Hippocampal formation (tissue), 2 donors: ENCODE data around the gene KCNIP4.
"Not testable (repeated sequence)": the region's sequence is repeated elsewhere in the genome, so short reads cannot be mapped to it uniquely, and the experiment has no call there.

Source experiments
- DNase-seq, 2 donors: peaks; one replicate each; lab custom pipeline; 2025; lab: John Stamatoyannopoulos, UW

The KCNIP4 gene

DNA sequence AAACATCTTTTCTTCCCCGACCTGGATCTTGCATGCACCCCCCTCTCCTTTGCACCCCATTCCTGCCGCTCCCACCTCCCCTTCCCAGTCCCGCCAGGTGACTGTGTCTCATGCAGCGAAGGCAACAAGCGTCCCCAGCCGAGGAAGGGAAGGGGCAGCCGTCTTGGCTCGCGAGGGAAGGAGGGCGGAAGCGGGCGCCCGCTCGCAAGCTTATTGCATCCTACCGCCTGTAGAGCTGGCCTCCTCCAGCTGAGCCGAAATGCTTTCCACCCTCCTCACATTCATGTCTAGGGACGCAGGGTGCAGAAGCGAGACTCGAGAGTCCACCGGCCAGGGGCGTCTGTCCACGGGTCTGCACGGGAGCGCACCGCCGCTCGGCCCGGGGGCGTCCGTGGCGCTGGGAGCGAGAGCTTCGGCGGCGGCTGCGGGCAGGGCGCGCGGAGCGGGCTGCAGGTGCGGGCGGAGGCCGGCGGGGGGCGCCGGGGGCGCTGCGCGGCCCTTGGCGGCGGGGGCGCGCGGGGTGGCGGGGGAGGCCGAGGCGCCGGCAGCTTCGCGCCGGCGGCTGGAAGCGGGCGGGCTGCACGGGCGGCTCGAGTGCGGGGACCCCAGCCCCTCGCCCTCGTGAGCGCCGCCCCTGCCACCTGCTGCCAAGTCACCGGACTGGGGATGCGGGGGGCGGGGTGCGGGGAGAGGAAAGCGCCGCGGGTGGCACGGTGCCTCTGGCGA is at the start of gene KCNIP4:
KCNIP4 (minus strand) TSS at position 426 of the 726 bp plus-strand sequence.
- no peak for DNase-seq

DNA sequence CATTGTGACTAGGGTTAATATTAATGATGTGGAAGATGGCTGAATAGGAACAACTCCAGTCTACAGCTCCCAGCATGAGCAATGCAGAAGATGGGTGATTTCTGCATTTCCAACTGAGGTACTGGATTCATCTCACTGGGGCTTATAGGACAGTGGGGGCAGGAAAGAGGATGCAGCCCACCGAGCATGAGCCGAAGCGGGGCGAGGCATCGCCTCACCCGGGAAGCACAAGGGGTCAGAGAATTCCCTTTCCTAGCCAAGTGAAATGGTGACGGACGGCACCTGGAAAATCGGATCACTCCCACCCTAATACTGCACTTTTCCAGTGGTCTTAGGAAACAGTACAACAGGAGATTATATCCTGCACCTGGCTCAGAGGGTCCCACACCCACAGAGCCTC is 48.0 kb upstream of the KCNIP4 start:
- not testable (repeated sequence) for DNase-seq

- no peak for DNase-seq
These were observed 43.8 kb upstream of the KCNIP4 start for GRCh38 chr4:21992330-21992729.

DNA sequence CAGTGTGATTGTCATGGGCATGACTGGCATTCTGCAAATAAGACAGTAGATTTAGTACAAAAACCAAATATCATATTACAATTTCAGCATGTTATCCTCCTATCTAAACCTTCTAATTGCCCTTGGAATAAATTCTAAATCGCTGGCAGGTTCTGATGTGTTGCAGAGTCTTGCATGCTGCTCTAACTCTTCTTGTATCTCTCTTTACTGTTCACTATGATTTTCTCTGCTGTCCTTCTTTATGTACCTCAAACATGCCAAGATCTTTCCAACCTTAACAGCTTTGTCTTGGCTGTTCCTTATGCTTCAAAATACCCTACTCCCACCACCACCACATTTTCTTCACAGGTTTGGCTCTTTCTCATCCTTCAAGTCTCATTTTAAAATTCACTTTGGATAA is 43.0 kb upstream of the KCNIP4 start:
- no peak for DNase-seq

DNA sequence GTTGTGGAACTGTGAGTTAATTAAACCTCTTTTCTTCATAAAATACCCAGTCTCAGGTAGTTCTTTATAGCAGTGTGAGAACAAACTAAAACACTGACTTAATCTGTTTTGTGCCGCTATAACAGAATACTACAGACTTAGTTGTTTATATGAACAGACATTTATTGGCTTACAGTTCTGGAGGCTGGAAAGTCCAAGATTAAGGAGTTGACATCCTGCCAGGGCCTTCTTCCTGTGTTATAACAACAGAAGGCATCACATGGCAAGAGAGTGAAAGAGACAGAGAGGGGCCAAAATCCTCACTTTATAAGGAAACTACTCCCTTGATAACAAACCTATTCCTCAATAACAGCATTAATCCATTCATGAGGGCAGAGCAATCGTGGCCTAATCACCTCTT is 42.5 kb upstream of the KCNIP4 start:
- no peak for DNase-seq

DNA sequence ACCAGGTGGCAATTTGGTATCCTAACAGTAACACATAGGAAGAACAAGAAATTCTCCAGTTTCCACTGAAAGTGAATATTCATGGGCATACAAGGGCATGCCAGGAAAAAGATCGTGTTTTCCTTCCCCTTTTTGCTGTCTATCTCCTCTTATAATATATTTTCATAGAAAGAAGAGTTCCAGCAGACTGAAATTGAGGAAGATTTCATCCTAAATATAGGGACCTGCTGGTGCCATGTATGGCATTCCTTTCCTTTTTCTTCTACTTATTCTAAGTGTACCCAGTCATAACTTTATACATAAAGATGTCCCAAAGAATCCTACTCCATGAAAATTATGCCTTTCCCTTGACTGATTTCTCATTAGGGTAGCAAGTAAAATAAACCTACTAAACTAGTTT is 40.8 kb upstream of the KCNIP4 start:
- no peak for DNase-seq

DNA sequence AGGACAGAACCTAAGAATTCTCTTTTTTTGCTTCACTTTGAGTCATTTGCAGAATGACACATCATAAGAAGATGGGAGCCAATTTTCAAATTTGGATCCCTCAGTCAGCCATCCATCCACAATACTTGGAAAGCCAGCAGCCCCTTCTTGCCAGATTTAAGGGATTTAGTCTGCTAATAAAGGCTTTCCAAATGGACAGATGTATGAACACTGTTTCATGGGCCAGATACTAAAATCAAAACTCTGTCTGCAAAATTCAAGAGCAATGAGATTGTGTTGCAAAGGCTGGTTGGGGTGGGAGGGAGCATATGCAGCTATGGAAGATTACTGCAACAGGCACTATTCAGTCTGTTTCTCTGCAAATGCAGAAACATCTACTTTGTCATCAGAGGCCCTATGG is 37.7 kb upstream of the KCNIP4 start:
- DNase-seq = peak in 1 of 2 donors; percentile 37

- DNase-seq = no peak
These were observed 33.5 kb upstream of the KCNIP4 start for GRCh38 chr4:21982087-21982486.

GRCh38 chr4:21979196-21979595 is 30.6 kb upstream of the KCNIP4 start:
- no peak for DNase-seq

DNA sequence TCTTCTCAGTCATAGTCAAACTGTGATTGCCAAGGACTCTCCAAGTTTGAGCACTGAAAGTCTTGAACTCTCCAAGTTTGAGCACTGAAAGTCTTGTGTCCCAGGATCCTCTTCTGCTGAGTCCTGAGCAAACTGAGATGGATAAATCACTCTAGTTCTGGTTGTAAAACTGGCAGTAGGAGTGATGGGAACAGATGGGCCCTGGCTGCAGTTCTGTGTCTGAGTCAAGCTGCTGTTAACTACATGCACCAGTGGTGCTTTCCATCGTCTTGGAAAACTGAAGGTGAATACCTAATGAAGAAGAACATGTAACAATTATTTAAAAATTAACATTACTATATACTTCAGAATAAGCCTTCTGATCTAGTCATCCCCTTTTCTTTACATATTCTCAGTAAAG is 27.6 kb upstream of the KCNIP4 start:
- DNase-seq = no peak

- DNase-seq = no peak
These were observed 25.3 kb upstream of the KCNIP4 start for GRCh38 chr4:21973850-21974249.

GRCh38 chr4:21964762-21965319 is 16.3 kb upstream of the KCNIP4 start:
- DNase-seq = peak in 1 of 2 donors; percentile 42

DNA sequence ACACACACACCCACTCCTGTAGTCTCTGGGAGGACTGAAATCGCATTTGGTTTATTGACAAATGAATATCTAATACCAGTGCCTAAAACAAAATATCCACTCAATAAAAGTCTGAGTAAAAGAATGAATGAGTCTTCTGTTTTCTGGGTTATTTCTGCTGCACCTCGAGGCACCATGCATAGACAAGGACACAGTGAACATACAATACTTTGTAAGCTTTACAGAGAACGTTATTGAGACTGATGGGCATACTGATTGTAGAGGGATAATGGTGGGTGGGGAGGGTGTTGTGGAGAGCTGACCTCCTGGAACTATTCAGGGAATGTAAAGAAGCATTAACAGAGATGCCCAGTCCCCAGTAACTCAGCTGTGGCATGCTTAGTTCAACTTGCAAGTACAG is 14.1 kb upstream of the KCNIP4 start:
- no peak for DNase-seq

GRCh38 chr4:21960793-21961192 is 12.2 kb upstream of the KCNIP4 start:
- no peak for DNase-seq

- DNase-seq = no peak
These were observed 6.3 kb upstream of the KCNIP4 start for GRCh38 chr4:21954916-21955315.

DNA sequence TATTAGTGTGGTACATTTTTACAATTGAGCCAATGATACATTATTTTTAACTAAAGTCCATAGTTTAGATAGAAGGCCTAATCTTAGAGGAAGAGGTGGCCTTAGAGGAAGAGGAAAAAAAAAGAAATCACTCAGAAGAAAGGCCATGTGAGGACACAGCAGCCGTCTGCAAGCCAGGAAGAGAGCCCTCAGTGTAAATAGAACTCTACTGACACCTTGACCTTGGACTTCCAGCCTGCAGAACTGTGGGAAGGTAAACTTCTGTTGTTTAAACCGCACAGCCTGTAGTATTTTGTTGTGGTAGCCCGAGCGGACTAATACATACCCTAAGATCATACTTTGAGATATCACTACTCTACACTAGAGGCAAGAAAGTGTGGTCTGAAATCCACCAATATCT is 5.1 kb upstream of the KCNIP4 start:
- no peak for DNase-seq

DNA sequence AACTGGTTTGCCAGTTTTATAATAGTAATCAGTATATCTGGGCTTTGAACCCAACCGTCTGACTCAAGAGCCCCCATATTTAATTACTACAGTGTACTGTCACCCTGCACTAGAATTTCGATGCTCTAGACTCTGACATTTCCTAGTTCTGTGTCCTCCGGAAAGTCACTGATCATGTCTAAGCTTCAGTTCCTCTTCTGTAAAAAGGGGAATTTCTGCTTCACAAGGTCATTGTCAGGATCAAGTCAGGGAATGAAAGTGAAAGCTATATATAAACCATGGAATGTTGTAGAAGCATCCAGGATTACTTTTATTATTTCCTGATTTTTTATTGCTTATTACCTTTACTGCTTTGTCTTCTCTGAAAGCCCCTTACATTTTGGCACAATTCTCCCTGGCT is 4.0 kb upstream of the KCNIP4 start:
- no peak for DNase-seq

DNA sequence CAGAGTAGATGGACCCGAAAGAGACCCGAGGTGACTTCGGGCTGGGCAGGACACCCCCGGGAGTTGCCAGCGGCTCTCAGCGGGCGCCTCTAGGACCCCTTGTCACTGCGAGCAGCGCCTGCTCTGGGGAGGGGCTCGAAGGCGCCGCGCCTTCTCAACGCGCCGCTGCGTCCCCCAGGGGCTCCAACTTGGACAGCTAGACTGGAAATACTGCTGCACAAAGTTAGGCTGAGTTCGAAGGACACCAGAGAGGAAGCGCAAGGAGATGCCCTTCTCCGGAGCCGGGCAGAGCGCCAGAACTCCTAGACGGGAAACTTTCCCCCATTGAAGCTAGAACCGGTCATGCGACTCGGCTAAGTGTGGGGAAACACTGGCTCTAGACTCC is 493 bp upstream of the KCNIP4 start:
- DNase-seq = no peak

DNA sequence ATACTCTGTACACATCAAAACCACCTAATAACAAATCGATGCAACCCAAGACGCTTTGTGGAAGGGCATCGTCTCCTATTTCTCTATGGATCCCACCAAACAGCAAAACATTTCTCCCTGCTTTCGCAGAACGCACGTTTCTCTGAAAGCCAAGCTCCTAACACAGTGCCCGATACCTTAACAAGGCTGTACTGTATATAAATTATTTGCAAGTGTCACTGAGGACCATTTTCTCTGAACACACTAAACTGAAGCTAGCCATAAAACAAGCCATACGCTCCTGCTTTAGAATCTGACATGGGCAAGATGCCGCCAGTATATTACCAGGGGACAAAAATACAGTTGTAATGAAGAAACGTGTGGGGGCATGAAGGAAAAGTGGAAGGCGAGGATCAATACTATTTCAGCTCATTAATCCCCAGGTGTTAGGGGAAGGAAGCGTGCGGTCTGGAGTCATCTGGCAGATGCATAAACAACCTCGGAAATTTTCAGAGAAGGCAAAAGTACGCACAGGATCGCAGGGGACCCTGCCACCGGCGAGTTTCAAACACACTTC is 703 bp downstream of the KCNIP4 start:
- DNase-seq = no peak

DNA sequence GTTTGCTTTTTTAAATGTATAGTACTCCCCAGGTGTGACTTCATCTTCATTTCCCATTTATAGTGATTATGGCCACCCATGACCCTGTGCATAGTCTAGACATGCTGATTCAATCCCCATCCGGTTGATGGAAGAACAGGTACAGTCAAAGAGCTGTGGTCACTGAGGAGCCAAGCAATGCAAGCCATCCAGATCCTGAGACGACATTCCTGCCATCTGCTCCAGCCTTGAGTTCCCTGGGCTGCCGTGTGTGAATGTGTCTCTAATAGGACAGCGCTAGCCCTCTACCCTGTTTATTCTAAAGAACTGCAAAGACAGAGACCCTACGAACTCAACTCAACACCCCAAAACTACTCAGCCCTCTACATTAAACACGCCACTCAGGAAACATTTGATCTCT is 1.7 kb downstream of the KCNIP4 start:
- DNase-seq = no peak

GRCh38 chr4:21921526-21922180 is 26.9 kb downstream of the KCNIP4 start:
- no peak for DNase-seq

GRCh38 chr4:21915761-21916160 is 32.8 kb downstream of the KCNIP4 start:
- DNase-seq = no peak

DNA sequence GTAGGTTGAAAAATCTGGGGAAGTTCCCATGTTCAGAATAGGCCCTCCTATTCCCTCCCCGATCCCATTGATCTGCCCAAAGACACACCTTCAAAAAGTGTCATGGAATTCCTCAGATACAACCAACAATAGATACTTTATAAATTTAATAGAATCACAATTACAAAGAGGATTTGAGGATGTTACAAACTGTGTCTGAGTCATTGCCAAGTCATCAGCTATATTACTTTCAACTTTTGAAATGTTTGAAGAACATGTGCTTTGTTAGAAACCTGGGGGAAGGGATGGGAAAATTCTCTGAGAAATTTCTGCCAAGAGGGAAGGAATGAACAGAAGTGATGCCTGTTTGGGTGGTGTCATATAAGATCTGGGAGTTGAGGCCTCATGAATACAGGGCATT is 46.7 kb downstream of the KCNIP4 start:
- no peak for DNase-seq
